Measurements from ENCODE around the gene ACER1. TPM values are rescaled to one million over a fixed set of nuclear protein-coding genes. Genes with fewer than 3 reads are reported as not detected.
A peak's percentile ranks its signal among the peaks of the same experiment; 100 is the strongest.
"Not testable (repeated sequence)": the region's sequence is repeated elsewhere in the genome, so short reads cannot be mapped to it uniquely, and the experiment has no call there.

ACER1 gene
- total RNA-seq, 1 donor = not detected

DNA sequence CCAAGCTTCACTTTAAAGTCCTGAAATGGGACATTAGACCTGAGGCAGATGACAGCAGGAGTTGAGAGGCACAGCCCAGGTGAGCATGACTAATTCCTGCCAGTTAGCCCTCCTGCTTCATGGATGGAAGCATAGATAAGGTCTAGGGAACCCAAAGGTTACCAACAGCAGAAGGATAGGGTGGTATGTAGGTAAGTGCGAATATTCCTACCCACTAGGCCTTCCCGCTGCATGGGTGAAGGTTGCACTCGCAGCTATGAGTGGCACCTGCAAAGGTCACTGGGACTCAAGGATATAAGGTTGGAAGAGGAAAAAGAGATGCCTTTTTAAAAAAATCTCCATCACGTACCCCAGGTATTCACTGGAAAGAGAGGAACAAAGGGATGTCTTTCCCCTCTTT is 41.4 kb downstream of the ACER1 start:
- no peak overlapping the region for H3K4me3 ChIP-seq (ENCODE audit: low read depth, low read length)
- TF ChIP-seq, protein P1, sequence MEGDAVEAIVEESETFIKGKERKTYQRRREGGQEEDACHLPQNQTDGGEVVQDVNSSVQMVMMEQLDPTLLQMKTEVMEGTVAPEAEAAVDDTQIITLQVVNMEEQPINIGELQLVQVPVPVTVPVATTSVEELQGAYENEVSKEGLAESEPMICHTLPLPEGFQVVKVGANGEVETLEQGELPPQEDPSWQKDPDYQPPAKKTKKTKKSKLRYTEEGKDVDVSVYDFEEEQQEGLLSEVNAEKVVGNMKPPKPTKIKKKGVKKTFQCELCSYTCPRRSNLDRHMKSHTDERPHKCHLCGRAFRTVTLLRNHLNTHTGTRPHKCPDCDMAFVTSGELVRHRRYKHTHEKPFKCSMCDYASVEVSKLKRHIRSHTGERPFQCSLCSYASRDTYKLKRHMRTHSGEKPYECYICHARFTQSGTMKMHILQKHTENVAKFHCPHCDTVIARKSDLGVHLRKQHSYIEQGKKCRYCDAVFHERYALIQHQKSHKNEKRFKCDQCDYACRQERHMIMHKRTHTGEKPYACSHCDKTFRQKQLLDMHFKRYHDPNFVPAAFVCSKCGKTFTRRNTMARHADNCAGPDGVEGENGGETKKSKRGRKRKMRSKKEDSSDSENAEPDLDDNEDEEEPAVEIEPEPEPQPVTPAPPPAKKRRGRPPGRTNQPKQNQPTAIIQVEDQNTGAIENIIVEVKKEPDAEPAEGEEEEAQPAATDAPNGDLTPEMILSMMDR (IDR thresholded peaks at IDR 0.05; ENCODE audit: insufficient read depth, low read length) = no peak
- DNase-seq (ENCODE audit: low read depth) = no peak

DNA sequence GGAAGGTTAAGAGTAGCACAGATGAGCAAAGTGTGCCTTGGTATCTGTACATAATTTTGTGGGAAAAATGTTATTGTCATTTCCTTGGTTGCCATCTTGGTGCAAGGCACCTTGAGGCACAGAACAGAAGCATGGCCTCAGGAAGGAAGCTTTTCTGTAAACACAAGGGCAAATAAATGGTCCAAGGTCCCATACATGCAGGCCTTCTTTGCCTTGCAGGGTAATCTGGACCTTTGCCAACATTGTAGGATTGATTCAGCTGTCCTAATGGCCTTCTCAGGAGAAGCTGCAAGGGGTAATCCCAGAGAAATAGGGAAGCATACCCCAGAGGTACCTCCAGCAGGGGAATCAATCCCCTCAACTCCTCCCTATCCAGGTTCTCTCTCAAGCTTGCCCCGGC is 44.7 kb downstream of the ACER1 start:
- no peak for DNase-seq (ENCODE audit: low read depth)
- TF ChIP-seq, protein P1 (IDR thresholded peaks at IDR 0.05; ENCODE audit: insufficient read depth, low read length) = no peak
- H3K4me3 ChIP-seq (ENCODE audit: low read depth, low read length) = no peak overlapping the region

DNA sequence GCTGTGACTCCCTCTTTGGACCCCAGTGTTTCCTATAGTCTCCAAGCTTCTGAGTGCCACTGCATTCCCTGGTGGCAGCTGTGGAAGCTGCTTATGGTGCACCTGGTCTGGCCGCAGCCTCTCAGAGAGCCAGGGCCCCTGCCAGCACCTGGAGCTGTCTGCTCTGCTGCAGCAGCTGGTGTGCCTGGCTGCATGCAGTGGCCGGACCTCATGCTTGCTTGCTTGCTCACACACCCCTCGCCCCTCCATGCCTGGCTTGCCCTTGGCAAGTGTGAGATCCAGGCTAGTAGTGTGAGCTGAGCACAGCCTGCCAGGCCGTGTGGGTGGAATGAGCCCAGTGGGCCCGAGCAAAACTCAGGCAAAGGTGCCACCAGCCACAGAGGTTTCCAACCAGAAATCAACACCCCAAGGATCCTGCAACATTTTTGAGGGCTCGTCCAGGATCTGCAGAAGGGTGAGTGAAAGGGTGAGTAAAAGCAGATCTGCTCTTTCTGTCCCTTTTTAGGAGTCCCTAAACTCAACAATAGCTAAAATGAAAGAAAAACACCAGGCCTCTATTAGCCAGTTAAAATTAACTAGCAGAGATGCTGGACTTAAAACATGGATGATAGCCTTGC is 46.0 kb downstream of the ACER1 start:
- DNase-seq (ENCODE audit: low read depth) = no peak
- TF ChIP-seq, protein P1 (IDR thresholded peaks at IDR 0.05; ENCODE audit: insufficient read depth, low read length) = no peak

DNA sequence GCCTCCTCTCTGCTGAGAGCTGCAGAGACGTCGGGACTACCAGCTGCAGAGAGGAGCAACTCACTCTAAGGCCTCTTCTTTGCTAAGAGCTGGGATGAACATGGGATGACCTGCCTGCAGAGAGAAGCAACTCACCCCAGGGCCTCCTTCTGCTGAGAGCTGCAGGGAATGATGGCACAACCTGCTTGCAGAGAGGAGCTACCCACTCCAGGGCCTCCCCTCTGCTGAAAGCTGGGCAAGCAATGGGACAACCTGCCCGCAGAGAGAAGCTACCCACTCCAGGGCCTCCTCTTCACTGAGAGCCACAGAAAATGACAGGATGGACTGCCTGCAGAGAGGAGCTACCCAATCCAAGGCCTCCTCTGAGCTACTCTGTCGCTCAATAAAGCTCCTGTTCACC is 46.7 kb downstream of the ACER1 start:
- no peak for DNase-seq (ENCODE audit: low read depth)
- H3K4me3 ChIP-seq (ENCODE audit: low read depth, low read length) = no peak overlapping the region
- TF ChIP-seq, protein P1 (IDR thresholded peaks at IDR 0.05; ENCODE audit: insufficient read depth, low read length) = no peak

More for the DNA sequence above, 46.0 kb downstream of the ACER1 start:
- H3K4me3 ChIP-seq (ENCODE audit: low read depth, low read length) = no peak overlapping the region

DNA sequence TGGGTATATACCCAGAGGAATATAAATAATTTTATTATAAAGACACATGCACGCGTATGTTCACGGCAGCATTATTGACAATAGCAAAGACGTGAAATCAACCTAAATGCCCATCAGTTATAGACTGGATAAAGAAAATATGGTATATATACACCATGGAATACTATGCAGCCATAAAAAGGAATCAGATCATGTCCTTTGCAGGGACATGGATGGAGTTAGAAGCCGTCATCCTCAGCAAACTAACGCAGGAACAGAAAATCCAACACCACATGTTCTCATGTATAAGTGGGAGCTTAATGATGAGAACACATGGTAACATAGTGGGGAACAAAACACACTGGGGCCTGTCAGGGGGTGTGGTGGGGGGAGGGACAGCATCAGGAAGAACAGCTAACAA is 51.0 kb downstream of the ACER1 start:
- not testable (repeated sequence) for H3K4me3 ChIP-seq (ENCODE audit: low read depth, low read length); DNase-seq (ENCODE audit: low read depth)

DNA sequence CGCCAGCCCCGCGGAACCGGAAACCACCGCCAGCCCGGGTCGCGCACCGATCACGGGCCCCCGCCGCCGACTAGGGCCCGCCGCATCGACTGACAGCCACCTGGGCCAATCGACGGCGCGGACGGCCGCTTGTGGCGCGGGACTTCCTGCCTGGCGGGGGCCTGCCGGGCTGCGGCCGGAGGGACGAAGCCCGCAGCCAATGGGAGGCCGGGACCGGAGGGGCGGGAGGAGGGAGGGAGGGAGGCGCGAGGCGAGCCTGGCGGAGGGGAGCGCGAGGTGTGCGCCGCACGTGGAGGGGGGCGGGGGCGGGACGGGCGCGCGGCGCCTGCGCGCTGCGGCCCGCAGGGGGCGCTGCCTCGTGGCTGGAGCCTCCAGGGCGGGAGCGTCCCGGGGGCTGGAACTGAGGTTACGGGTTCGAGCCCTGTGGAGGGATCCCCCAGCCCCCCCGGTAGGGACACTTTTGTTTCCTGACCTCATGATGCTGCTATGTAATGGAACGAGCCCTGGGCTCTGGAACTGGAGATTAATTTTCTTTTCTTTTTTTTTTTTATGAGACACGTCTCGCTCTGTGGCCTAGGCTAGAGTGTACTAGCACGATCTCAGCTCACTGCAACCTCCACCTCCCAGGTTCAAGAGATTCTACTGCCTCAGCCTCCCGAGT is 53.4 kb downstream of the ACER1 start, which contains the start of gene MLLT1:
Gene MLLT1 (minus strand): TSS at position 45 of the 661 bp plus-strand sequence. CDS start 191 bp downstream, outside the sequence.
- TF ChIP-seq, protein P1 (IDR thresholded peaks at IDR 0.05; ENCODE audit: insufficient read depth, low read length) = peak; percentile 58
- peak; percentile 96 for DNase-seq (ENCODE audit: low read depth)

DNA sequence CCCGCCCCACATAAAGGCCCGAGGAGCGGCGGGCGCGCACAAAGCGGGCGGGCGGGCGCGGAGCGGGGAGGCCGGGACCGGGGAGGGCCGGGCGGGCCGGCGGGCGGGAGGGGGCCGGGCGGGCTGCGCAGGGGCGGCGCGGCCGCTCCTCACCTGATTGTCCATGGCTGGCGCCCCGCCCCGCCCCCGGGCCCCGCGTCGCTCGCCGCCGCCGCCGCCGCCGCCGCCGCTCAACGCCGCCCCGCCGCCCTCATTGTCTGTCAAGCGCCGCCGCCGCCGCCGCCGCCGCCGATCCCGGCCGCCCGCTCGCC is 53.8 kb downstream of the ACER1 start:
- no peak for DNase-seq (ENCODE audit: low read depth)
- TF ChIP-seq, protein P1 (IDR thresholded peaks at IDR 0.05; ENCODE audit: insufficient read depth, low read length) = no peak
- H3K4me3 ChIP-seq (ENCODE audit: low read depth, low read length) = peak overlapping the region; percentile 87

More for the DNA sequence above, 53.4 kb downstream of the ACER1 start, which contains the start of gene MLLT1:
- H3K4me3 ChIP-seq (ENCODE audit: low read depth, low read length) = peak within 1 kb of the TSS; percentile 87

Data from fibroblast of the aortic adventitia (primary cell).